ENCODE data around the gene RAB1A. TPM values are rescaled to one million over a fixed set of nuclear protein-coding genes. Genes with fewer than 3 reads are reported as not detected.

The RAB1A gene
- total and polyA plus RNA-seq, 2 donors: 42.9 to 144 TPM

- no peak overlapping the region for H3K4me3 ChIP-seq (ENCODE audit: low read length in 2 of 2)
- no peaks in the 10 kb centered on the region for H3K27me3 ChIP-seq (ENCODE audit: control insufficient read depth in 2 of 2, insufficient read depth in 1 of 2, low read length in 1 of 2)
- peaks cover 0 to 19% of the 10 kb centered on the region in 2 donors for H3K4me1 ChIP-seq (ENCODE audit: control insufficient read depth in 2 of 2, insufficient read depth in 2 of 2, low read length in 2 of 2)
- no peak for DNase-seq (ENCODE audit: low read depth in 6 of 9, low spot score in 9 of 9)
- no peaks in the 10 kb centered on the region for H3K9me3 ChIP-seq (ENCODE audit: control insufficient read depth in 2 of 2, insufficient read depth in 1 of 2, low read length in 1 of 2)
- peaks cover 70 to 71% of the 10 kb centered on the region in 2 donors for H3K36me3 ChIP-seq (ENCODE audit: control insufficient read depth in 2 of 2, insufficient read depth in 2 of 2, low read length in 1 of 2)
- WGBS: 91% methylated on average over 12 of the region's 12 CpGs
- no peak overlapping the region for H3K27ac ChIP-seq (ENCODE audit: low read depth in 1 of 2, low read length in 1 of 2)
These were observed 55.9 kb downstream of the RAB1A start for GRCh38 chr2:65073879-65074565.

GRCh38 chr2:65072181-65072970, 57.5 kb downstream of the RAB1A start:
- no peak overlapping the region for H3K4me3 ChIP-seq (ENCODE audit: low read length in 2 of 2)
- peaks cover 2 to 29% of the 10 kb centered on the region in 2 donors for H3K4me1 ChIP-seq (ENCODE audit: control insufficient read depth in 2 of 2, insufficient read depth in 2 of 2, low read length in 2 of 2)
- WGBS: 97% methylated on average over 20 of the region's 20 CpGs
- peaks cover 54 to 60% of the 10 kb centered on the region in 2 donors for H3K36me3 ChIP-seq (ENCODE audit: control insufficient read depth in 2 of 2, insufficient read depth in 2 of 2, low read length in 1 of 2)
- H3K9me3 ChIP-seq (ENCODE audit: control insufficient read depth in 2 of 2, insufficient read depth in 1 of 2, low read length in 1 of 2): no peaks in the 10 kb centered on the region
- no peak for DNase-seq (ENCODE audit: low read depth in 6 of 9, low spot score in 9 of 9)
- no peak overlapping the region for H3K27ac ChIP-seq (ENCODE audit: low read depth in 1 of 2, low read length in 1 of 2)
- H3K27me3 ChIP-seq (ENCODE audit: control insufficient read depth in 2 of 2, insufficient read depth in 1 of 2, low read length in 1 of 2): no peaks in the 10 kb centered on the region

- Histone ChIP-seq H3K27ac (ENCODE audit: low read depth in 1 of 2, low read length in 1 of 2) (no peak overlapping the region), H3K27me3 (ENCODE audit: control insufficient read depth in 2 of 2, insufficient read depth in 1 of 2, low read length in 1 of 2) (no peaks in the 10 kb centered on the region), H3K36me3 (ENCODE audit: control insufficient read depth in 2 of 2, insufficient read depth in 2 of 2, low read length in 1 of 2) (peaks cover 50 to 57% of the 10 kb centered on the region in 2 donors), H3K4me3 (ENCODE audit: low read length in 2 of 2) (no peak overlapping the region), H3K4me1 (ENCODE audit: control insufficient read depth in 2 of 2, insufficient read depth in 2 of 2, low read length in 2 of 2) (peaks cover 2 to 32% of the 10 kb centered on the region in 2 donors), H3K9me3 (ENCODE audit: control insufficient read depth in 2 of 2, insufficient read depth in 1 of 2, low read length in 1 of 2) (no peaks in the 10 kb centered on the region)
- WGBS: 97% methylated on average over 14 of the region's 14 CpGs
- DNase-seq (ENCODE audit: low read depth in 6 of 9, low spot score in 9 of 9): no peak
These were observed 58.3 kb downstream of the RAB1A start for GRCh38 chr2:65071499-65072180.

GRCh38 chr2:65070856-65071255, 59.0 kb downstream of the RAB1A start:
- WGBS: 96% methylated on average over 6 of the region's 6 CpGs
- Histone ChIP-seq H3K4me1 (ENCODE audit: control insufficient read depth in 2 of 2, insufficient read depth in 2 of 2, low read length in 2 of 2) (peaks cover 2 to 35% of the 10 kb centered on the region in 2 donors), H3K4me3 (ENCODE audit: low read length in 2 of 2) (no peak overlapping the region), H3K27ac (ENCODE audit: low read depth in 1 of 2, low read length in 1 of 2) (no peak overlapping the region), H3K27me3 (ENCODE audit: control insufficient read depth in 2 of 2, insufficient read depth in 1 of 2, low read length in 1 of 2) (no peaks in the 10 kb centered on the region), H3K36me3 (ENCODE audit: control insufficient read depth in 2 of 2, insufficient read depth in 2 of 2, low read length in 1 of 2) (peaks cover 48 to 54% of the 10 kb centered on the region in 2 donors), H3K9me3 (ENCODE audit: control insufficient read depth in 2 of 2, insufficient read depth in 1 of 2, low read length in 1 of 2) (no peaks in the 10 kb centered on the region)
- no peak for DNase-seq (ENCODE audit: low read depth in 6 of 9, low spot score in 9 of 9)

GRCh38 chr2:65070172-65070830, 59.6 kb downstream of the RAB1A start:
- peaks cover 46 to 53% of the 10 kb centered on the region in 2 donors for H3K36me3 ChIP-seq (ENCODE audit: control insufficient read depth in 2 of 2, insufficient read depth in 2 of 2, low read length in 1 of 2)
- H3K4me1 ChIP-seq (ENCODE audit: control insufficient read depth in 2 of 2, insufficient read depth in 2 of 2, low read length in 2 of 2): peaks cover 2 to 39% of the 10 kb centered on the region in 2 donors
- H3K27ac ChIP-seq (ENCODE audit: low read depth in 1 of 2, low read length in 1 of 2): no peak overlapping the region
- no peak for DNase-seq (ENCODE audit: low read depth in 6 of 9, low spot score in 9 of 9)
- no peak overlapping the region for H3K4me3 ChIP-seq (ENCODE audit: low read length in 2 of 2)
- no peaks in the 10 kb centered on the region for H3K9me3 ChIP-seq (ENCODE audit: control insufficient read depth in 2 of 2, insufficient read depth in 1 of 2, low read length in 1 of 2)
- 85% methylated on average over 8 of the region's 8 CpGs for whole genome bisulfite sequencing
- H3K27me3 ChIP-seq (ENCODE audit: control insufficient read depth in 2 of 2, insufficient read depth in 1 of 2, low read length in 1 of 2): no peaks in the 10 kb centered on the region

GRCh38 chr2:65069439-65069824, 60.5 kb downstream of the RAB1A start:
- peaks cover 6 to 48% of the 10 kb centered on the region in 2 donors for H3K4me1 ChIP-seq (ENCODE audit: control insufficient read depth in 2 of 2, insufficient read depth in 2 of 2, low read length in 2 of 2)
- 88% methylated on average over 6 of the region's 6 CpGs for WGBS
- no peak overlapping the region for H3K27ac ChIP-seq (ENCODE audit: low read depth in 1 of 2, low read length in 1 of 2)
- no peaks in the 10 kb centered on the region for H3K9me3 ChIP-seq (ENCODE audit: control insufficient read depth in 2 of 2, insufficient read depth in 1 of 2, low read length in 1 of 2)
- H3K27me3 ChIP-seq (ENCODE audit: control insufficient read depth in 2 of 2, insufficient read depth in 1 of 2, low read length in 1 of 2): no peaks in the 10 kb centered on the region
- H3K36me3 ChIP-seq (ENCODE audit: control insufficient read depth in 2 of 2, insufficient read depth in 2 of 2, low read length in 1 of 2): peaks cover 46 to 51% of the 10 kb centered on the region in 2 donors
- no peak overlapping the region for H3K4me3 ChIP-seq (ENCODE audit: low read length in 2 of 2)
- no peak for DNase-seq (ENCODE audit: low read depth in 6 of 9, low spot score in 9 of 9)

- 44% methylated on average over 14 of the region's 14 CpGs for WGBS
These were observed 61.9 kb downstream of the RAB1A start for GRCh38 chr2:65067806-65068553.

GRCh38 chr2:65064728-65065552, 65.0 kb downstream of the RAB1A start:
- Histone ChIP-seq H3K4me3 (ENCODE audit: low read length in 2 of 2) (no peak overlapping the region), H3K27ac (ENCODE audit: low read depth in 1 of 2, low read length in 1 of 2) (peak overlapping the region; percentile 10 to 77), H3K27me3 (ENCODE audit: control insufficient read depth in 2 of 2, insufficient read depth in 1 of 2, low read length in 1 of 2) (no peaks in the 10 kb centered on the region), H3K9me3 (ENCODE audit: control insufficient read depth in 2 of 2, insufficient read depth in 1 of 2, low read length in 1 of 2) (no peaks in the 10 kb centered on the region), H3K36me3 (ENCODE audit: control insufficient read depth in 2 of 2, insufficient read depth in 2 of 2, low read length in 1 of 2) (peaks cover 6 to 9% of the 10 kb centered on the region in 2 donors), H3K4me1 (ENCODE audit: control insufficient read depth in 2 of 2, insufficient read depth in 2 of 2, low read length in 2 of 2) (peaks cover 6 to 42% of the 10 kb centered on the region in 2 donors)
- WGBS: 29% methylated on average over 14 of the region's 14 CpGs
- peak; percentile 58 to 93 (median 77) for DNase-seq (ENCODE audit: low read depth in 6 of 9, low spot score in 9 of 9)

More at GRCh38 chr2:65067806-65068553, 61.9 kb downstream of the RAB1A start:
- no peaks in the 10 kb centered on the region for H3K27me3 ChIP-seq (ENCODE audit: control insufficient read depth in 2 of 2, insufficient read depth in 1 of 2, low read length in 1 of 2)
- peaks cover 33 to 38% of the 10 kb centered on the region in 2 donors for H3K36me3 ChIP-seq (ENCODE audit: control insufficient read depth in 2 of 2, insufficient read depth in 2 of 2, low read length in 1 of 2)
- DNase-seq (ENCODE audit: low read depth in 6 of 9, low spot score in 9 of 9): peak in 2 of 9 donors; percentile 21 to 38
- no peak overlapping the region for H3K27ac ChIP-seq (ENCODE audit: low read depth in 1 of 2, low read length in 1 of 2)
- no peak overlapping the region for H3K4me3 ChIP-seq (ENCODE audit: low read length in 2 of 2)
- H3K9me3 ChIP-seq (ENCODE audit: control insufficient read depth in 2 of 2, insufficient read depth in 1 of 2, low read length in 1 of 2): no peaks in the 10 kb centered on the region
- H3K4me1 ChIP-seq (ENCODE audit: control insufficient read depth in 2 of 2, insufficient read depth in 2 of 2, low read length in 2 of 2): peaks cover 6 to 53% of the 10 kb centered on the region in 2 donors
